HUES6 (cell line): Measurements from ENCODE around the gene MUC5AC.
"Not testable (repeated sequence)": the region's sequence is repeated elsewhere in the genome, so short reads cannot be mapped to it uniquely, and the experiment has no call there.

Experiments used
- H3K27ac ChIP-seq: 2 replicates; pipeline ENCODE4 v1.7.0; 2013; ENCODE audit warnings: low read depth, mild to moderate bottlenecking, low read length, inconsistent platforms
- H3K27me3 ChIP-seq: 2 replicates; pipeline ENCODE4 v1.6.1; 2013; ENCODE audit warnings: low read length; ENCODE audit not compliant: control insufficient read depth, insufficient read depth
- H3K36me3 ChIP-seq: 2 replicates; pipeline ENCODE4 v1.6.1; 2013; ENCODE audit warnings: low read length; ENCODE audit not compliant: control insufficient read depth, insufficient read depth
- H3K4me1 ChIP-seq: 2 replicates; pipeline ENCODE4 v1.6.1; 2013; ENCODE audit warnings: low read length; ENCODE audit not compliant: control insufficient read depth, insufficient read depth
- H3K4me3 ChIP-seq: 2 replicates; pipeline ENCODE4 v1.5.1; 2013; ENCODE audit warnings: low read depth, low read length
- H3K9ac ChIP-seq: one replicate; pipeline ENCODE4 v1.6.1; 2013; ENCODE audit warnings: mild to moderate bottlenecking, low read length
- H3K9me3 ChIP-seq: 2 replicates; pipeline ENCODE4 v1.6.1; 2013; ENCODE audit warnings: low read depth, low read length; ENCODE audit not compliant: control insufficient read depth, insufficient read depth

Gene MUC5AC

GRCh38 chr11:1150769-1151365 lies 6.9 kb upstream of the MUC5AC start:
- peaks cover 16% of the 10 kb centered on the region; the same call in 1 of the 2 replicates for H3K9me3 ChIP-seq
- H3K4me1 ChIP-seq, result peaks cover 9% of the 10 kb centered on the region
- no peak overlapping the region for H3K27ac ChIP-seq
- no peaks in the 10 kb centered on the region for H3K27me3 ChIP-seq
- no peak overlapping the region for H3K4me3 ChIP-seq
- H3K36me3 ChIP-seq, result no peaks in the 10 kb centered on the region
- no peak overlapping the region for H3K9ac ChIP-seq

- no peak overlapping the region for H3K9ac ChIP-seq
- H3K4me1 ChIP-seq, result peaks cover 9% of the 10 kb centered on the region
- H3K4me3 ChIP-seq, result no peak overlapping the region
- peaks cover 12% of the 10 kb centered on the region; the same call in 1 of the 2 replicates for H3K9me3 ChIP-seq
- no peak overlapping the region for H3K27ac ChIP-seq
- H3K27me3 ChIP-seq, result no peaks in the 10 kb centered on the region
- no peaks in the 10 kb centered on the region for H3K36me3 ChIP-seq
These were observed 6.1 kb upstream of the MUC5AC start for GRCh38 chr11:1151366-1152315.

- Histone ChIP-seq H3K9ac (no peak overlapping the region), H3K27ac (no peak overlapping the region), H3K27me3 (no peaks in the 10 kb centered on the region), H3K4me1 (peaks cover 9% of the 10 kb centered on the region), H3K4me3 (no peak overlapping the region), H3K9me3 (peaks cover 11% of the 10 kb centered on the region; the same call in 1 of the 2 replicates), H3K36me3 (no peaks in the 10 kb centered on the region)
These were observed 5.2 kb upstream of the MUC5AC start for GRCh38 chr11:1152316-1153104.

GRCh38 chr11:1153105-1153950 lies 4.4 kb upstream of the MUC5AC start:
- 0 out of 2 replicates have a peak overlapping the region, but pooled peaks have one; percentile 6 for H3K27ac ChIP-seq
- no peaks in the 10 kb centered on the region for H3K36me3 ChIP-seq
- H3K9ac ChIP-seq, result no peak overlapping the region
- no peaks in the 10 kb centered on the region for H3K27me3 ChIP-seq
- H3K9me3 ChIP-seq, result peaks cover 4% of the 10 kb centered on the region; the same call in 1 of the 2 replicates
- no peak overlapping the region for H3K4me3 ChIP-seq
- H3K4me1 ChIP-seq, result peaks cover 9% of the 10 kb centered on the region

- 0 out of 2 replicates have a peak overlapping the region, but pooled peaks have one; percentile 6 for H3K27ac ChIP-seq
- no peaks in the 10 kb centered on the region for H3K36me3 ChIP-seq
- no peak overlapping the region for H3K4me3 ChIP-seq
- no peak overlapping the region for H3K9ac ChIP-seq
- no peaks in the 10 kb centered on the region for H3K27me3 ChIP-seq
- H3K4me1 ChIP-seq, result peaks cover 9% of the 10 kb centered on the region
- H3K9me3 ChIP-seq, result peaks cover 4% of the 10 kb centered on the region; the same call in 1 of the 2 replicates
These were observed 3.7 kb upstream of the MUC5AC start for GRCh38 chr11:1153951-1154493.

GRCh38 chr11:1154656-1155055 lies 3.1 kb upstream of the MUC5AC start:
- not testable (repeated sequence) for H3K4me3 ChIP-seq, H3K27me3 ChIP-seq, H3K4me1 ChIP-seq, H3K36me3 ChIP-seq, H3K27ac ChIP-seq, H3K9ac ChIP-seq, H3K9me3 ChIP-seq

GRCh38 chr11:1155274-1155693 lies 2.5 kb upstream of the MUC5AC start:
- no peaks in the 10 kb centered on the region for H3K36me3 ChIP-seq
- no peak overlapping the region for H3K27ac ChIP-seq
- no peaks in the 10 kb centered on the region for H3K27me3 ChIP-seq
- peaks cover 9% of the 10 kb centered on the region for H3K4me1 ChIP-seq
- no peak overlapping the region for H3K4me3 ChIP-seq
- H3K9me3 ChIP-seq, result peaks cover 4% of the 10 kb centered on the region; the same call in 1 of the 2 replicates
- H3K9ac ChIP-seq, result no peak overlapping the region

GRCh38 chr11:1156506-1157340 lies 1.0 kb upstream of the MUC5AC start:
- no peaks in the 10 kb centered on the region for H3K36me3 ChIP-seq
- no peak overlapping the region for H3K4me3 ChIP-seq
- no peak overlapping the region for H3K9ac ChIP-seq
- H3K4me1 ChIP-seq, result peaks cover 9% of the 10 kb centered on the region
- peaks cover 4% of the 10 kb centered on the region; the same call in 1 of the 2 replicates for H3K9me3 ChIP-seq
- H3K27me3 ChIP-seq, result no peaks in the 10 kb centered on the region
- H3K27ac ChIP-seq, result no peak overlapping the region

GRCh38 chr11:1157341-1157644 lies 460 bp upstream of the MUC5AC start:
- H3K27me3 ChIP-seq, result no peaks in the 10 kb centered on the region
- H3K36me3 ChIP-seq, result no peaks in the 10 kb centered on the region
- H3K4me1 ChIP-seq, result peaks cover 9% of the 10 kb centered on the region
- no peak overlapping the region for H3K9ac ChIP-seq
- H3K4me3 ChIP-seq, result no peak overlapping the region
- no peak overlapping the region for H3K27ac ChIP-seq
- peaks cover 4% of the 10 kb centered on the region; the same call in 1 of the 2 replicates for H3K9me3 ChIP-seq
